ENCODE measurements around the gene LRRTM2. TPM values are rescaled to one million over a fixed set of nuclear protein-coding genes. Genes with fewer than 3 reads are reported as not detected.

Gene LRRTM2
- total RNA-seq, 2 experiments from 2014 or later = 0.22 TPM; not detected in 1

GRCh38 chr5:138903130-138903775, 28.1 kb upstream of the LRRTM2 start:
- Histone ChIP-seq H4K20me1 (ENCODE audit: insufficient read depth, low read length) (no peaks in the 10 kb centered on the region), H3K4me2 (ENCODE audit: low read length) (no peak overlapping the region), H3K36me3 (ENCODE audit: insufficient read depth, low read length) (no peaks in the 10 kb centered on the region), H2AFZ (ENCODE audit: low read length) (no peak overlapping the region), H3K27ac (ENCODE audit: low read depth, low read length, poor library complexity, severe bottlenecking) (no peak overlapping the region), H3K4me3 (ENCODE audit: low read depth, low read length, poor library complexity, severe bottlenecking) (no peak overlapping the region), H3K79me2 (ENCODE audit: insufficient read depth, low read depth, low read length) (no peaks in the 10 kb centered on the region), H3K9me2 (ENCODE audit: insufficient read depth, low read length) (no peaks in the 10 kb centered on the region), H3K4me1 (ENCODE audit: insufficient read depth, low read length, poor library complexity, severe bottlenecking) (no peaks in the 10 kb centered on the region), H3K9me3 (ENCODE audit: low read length) (no peaks in the 10 kb centered on the region)
- CTCF ChIA-PET (ENCODE audit: unreplicated experiment) = no interaction called here
- TF ChIP-seq EZH2phosphoT487 (IDR thresholded peaks at IDR 0.05; ENCODE audit: borderline replicate concordance, low read depth, low read length) = no peak
- no peak for TF ChIP-seq CTCF (conservative IDR thresholded peaks at IDR 0.05; ENCODE audit: low read length)
- intact Hi-C loops (cut with micrococcal nuclease; ENCODE audit: unreplicated experiment) = no loop called here
- POLR2A ChIA-PET = no interaction called here
- no TSS peak for BruUV-seq (replicated peaks)
- no peak for DNase-seq (ENCODE audit: low spot score)

- intact Hi-C loops (cut with micrococcal nuclease; ENCODE audit: unreplicated experiment) = no loop called here
- no peaks in the 10 kb centered on the region for H3K4me1 ChIP-seq (ENCODE audit: insufficient read depth, low read length, poor library complexity, severe bottlenecking)
- DNase-seq (ENCODE audit: low spot score) = no peak
- H3K27ac ChIP-seq (ENCODE audit: low read depth, low read length, poor library complexity, severe bottlenecking) = no peak overlapping the region
- H3K4me3 ChIP-seq (ENCODE audit: low read depth, low read length, poor library complexity, severe bottlenecking) = no peak overlapping the region
- POLR2A ChIA-PET = interaction anchor here (0.7 kb wide), 1 partner anchor 61 kb away, joined by 3 read pairs; no protein-coding TSS in a partner anchor
- no peaks in the 10 kb centered on the region for H3K36me3 ChIP-seq (ENCODE audit: insufficient read depth, low read length)
- no peaks in the 10 kb centered on the region for H3K9me2 ChIP-seq (ENCODE audit: insufficient read depth, low read length)
- no peaks in the 10 kb centered on the region for H3K79me2 ChIP-seq (ENCODE audit: insufficient read depth, low read depth, low read length)
- no peak overlapping the region for H2AFZ ChIP-seq (ENCODE audit: low read length)
- BruUV-seq (replicated peaks) = no TSS peak
- TF ChIP-seq CTCF (conservative IDR thresholded peaks at IDR 0.05; ENCODE audit: low read length) (no peak), EZH2phosphoT487 (IDR thresholded peaks at IDR 0.05; ENCODE audit: borderline replicate concordance, low read depth, low read length) (no peak)
- no peaks in the 10 kb centered on the region for H3K9me3 ChIP-seq (ENCODE audit: low read length)
- H4K20me1 ChIP-seq (ENCODE audit: insufficient read depth, low read length) = no peaks in the 10 kb centered on the region
- no peak overlapping the region for H3K4me2 ChIP-seq (ENCODE audit: low read length)
- CTCF ChIA-PET (ENCODE audit: unreplicated experiment) = no interaction called here
Observed at GRCh38 chr5:138901716-138902115, 26.6 kb upstream of the LRRTM2 start.

GRCh38 chr5:138900281-138900965, 25.3 kb upstream of the LRRTM2 start:
- no peak overlapping the region for H3K4me3 ChIP-seq (ENCODE audit: low read depth, low read length, poor library complexity, severe bottlenecking)
- DNase-seq (ENCODE audit: low spot score) = no peak
- no peak overlapping the region for H3K4me2 ChIP-seq (ENCODE audit: low read length)
- no peaks in the 10 kb centered on the region for H3K36me3 ChIP-seq (ENCODE audit: insufficient read depth, low read length)
- TF ChIP-seq CTCF (conservative IDR thresholded peaks at IDR 0.05; ENCODE audit: low read length) (no peak), EZH2phosphoT487 (IDR thresholded peaks at IDR 0.05; ENCODE audit: borderline replicate concordance, low read depth, low read length) (no peak)
- H3K79me2 ChIP-seq (ENCODE audit: insufficient read depth, low read depth, low read length) = no peaks in the 10 kb centered on the region
- intact Hi-C loops (cut with micrococcal nuclease; ENCODE audit: unreplicated experiment) = no loop called here
- no peak overlapping the region for H2AFZ ChIP-seq (ENCODE audit: low read length)
- H4K20me1 ChIP-seq (ENCODE audit: insufficient read depth, low read length) = no peaks in the 10 kb centered on the region
- ChIA-PET POLR2A (no interaction called here), CTCF (ENCODE audit: unreplicated experiment) (no interaction called here)
- H3K9me2 ChIP-seq (ENCODE audit: insufficient read depth, low read length) = no peaks in the 10 kb centered on the region
- no peaks in the 10 kb centered on the region for H3K4me1 ChIP-seq (ENCODE audit: insufficient read depth, low read length, poor library complexity, severe bottlenecking)
- no peak overlapping the region for H3K27ac ChIP-seq (ENCODE audit: low read depth, low read length, poor library complexity, severe bottlenecking)
- no TSS peak for BruUV-seq (replicated peaks)
- H3K9me3 ChIP-seq (ENCODE audit: low read length) = no peaks in the 10 kb centered on the region

All from OCI-LY7 (cell line).